Trophoblast cell (in vitro differentiated cells and primary cell): ENCODE results near the gene PSMG3.

Experiments
- DNase-seq, 2 donors: peaks; one replicate each; pipeline ENCODE4 v3.0.0-alpha.2; 2016
- H2AFZ ChIP-seq: 2 replicates; pipeline ENCODE4 v1.6.1; 2013; ENCODE audit warnings: low read length, moderate library complexity, mild to moderate bottlenecking; ENCODE audit not compliant: insufficient read depth, poor library complexity
- H2AK5ac ChIP-seq: 2 replicates; pipeline ENCODE4 v1.6.1; 2013; ENCODE audit warnings: mild to moderate bottlenecking, low read length
- H2BK120ac ChIP-seq: 2 replicates; pipeline ENCODE4 v1.6.1; 2013; ENCODE audit warnings: low read length, mild to moderate bottlenecking, moderate library complexity; ENCODE audit not compliant: insufficient read depth, poor library complexity
- H2BK12ac ChIP-seq: 2 replicates; pipeline ENCODE4 v1.6.1; 2013; ENCODE audit warnings: mild to moderate bottlenecking, low read length, moderate library complexity
- H2BK5ac ChIP-seq: 2 replicates; pipeline ENCODE4 v1.6.1; 2013; ENCODE audit warnings: low read length, low read depth, moderate library complexity, mild to moderate bottlenecking; ENCODE audit not compliant: poor library complexity
- H3K14ac ChIP-seq: 2 replicates; pipeline ENCODE4 v1.6.1; 2013; ENCODE audit warnings: mild to moderate bottlenecking, low read length
- H3K18ac ChIP-seq: 2 replicates; pipeline ENCODE4 v1.6.1; 2013; ENCODE audit warnings: mild to moderate bottlenecking, low read length
- H3K23ac ChIP-seq: 2 replicates; pipeline ENCODE4 v1.6.1; 2013; ENCODE audit warnings: low read length
- H3K27ac ChIP-seq: 2 replicates; pipeline ENCODE4 v1.5.1; 2013; ENCODE audit warnings: low read depth, mild to moderate bottlenecking, inconsistent platforms, low read length, moderate library complexity
- H3K27me3 ChIP-seq: 2 replicates; pipeline ENCODE4 v1.6.1; 2013; ENCODE audit warnings: inconsistent platforms, mild to moderate bottlenecking, low read length, moderate library complexity; ENCODE audit not compliant: insufficient read depth
- H3K36me3 ChIP-seq, 2 experiments: 1 replicate in 1 of 2; 2 replicates in 1 of 2; pipeline ENCODE4 v1.6.1; 2013; ENCODE audit warnings: low read length in 2 of 2, mild to moderate bottlenecking in 2 of 2, moderate library complexity in 1 of 2; ENCODE audit not compliant: insufficient read depth in 2 of 2, control insufficient read depth in 1 of 2
- H3K4ac ChIP-seq: 2 replicates; pipeline ENCODE4 v1.6.1; 2013; ENCODE audit warnings: low read depth, mild to moderate bottlenecking, low read length, moderate library complexity
- H3K4me1 ChIP-seq, 2 experiments: 1 replicate in 1 of 2; 2 replicates in 1 of 2; pipeline ENCODE4 v1.6.1; 2013; ENCODE audit warnings: low read length in 2 of 2, mild to moderate bottlenecking in 2 of 2, moderate library complexity in 1 of 2; ENCODE audit not compliant: insufficient read depth in 2 of 2, control insufficient read depth in 1 of 2
- H3K4me2 ChIP-seq: 2 replicates; pipeline ENCODE4 v1.6.1; 2013; ENCODE audit warnings: inconsistent platforms, mild to moderate bottlenecking, low read length, moderate library complexity
- H3K4me3 ChIP-seq: 2 replicates; pipeline ENCODE4 v1.5.1; 2013; ENCODE audit warnings: mild to moderate bottlenecking, low read depth, low read length, inconsistent platforms
- H3K79me1 ChIP-seq: one replicate; pipeline ENCODE4 v1.6.1; 2013; ENCODE audit warnings: low read length
- H3K79me2 ChIP-seq: 2 replicates; pipeline ENCODE4 v1.6.1; 2013; ENCODE audit warnings: low read length, mild to moderate bottlenecking; ENCODE audit not compliant: control insufficient read depth, insufficient read depth, poor library complexity
- H3K9ac ChIP-seq: 2 replicates; pipeline ENCODE4 v1.6.1; 2013; ENCODE audit warnings: mild to moderate bottlenecking, low read length
- H3K9me3 ChIP-seq: 2 replicates; pipeline ENCODE4 v1.6.1; 2013; ENCODE audit warnings: low read depth, mild to moderate bottlenecking, control low read depth, inconsistent platforms, low read length; ENCODE audit not compliant: insufficient read depth
- H4K12ac ChIP-seq: 2 replicates; pipeline ENCODE4 v1.6.1; 2013; ENCODE audit warnings: low read depth, mild to moderate bottlenecking, low read length, moderate library complexity
- H4K8ac ChIP-seq: 2 replicates; pipeline ENCODE4 v1.6.1; 2013; ENCODE audit warnings: low read depth, mild to moderate bottlenecking, low read length, moderate library complexity
- H4K91ac ChIP-seq: one replicate; pipeline ENCODE4 v1.6.1; 2013; ENCODE audit warnings: low read depth, mild to moderate bottlenecking, low read length, moderate library complexity
- WGBS: extraction: QIAGEN DNeasy Blood & Tissue Kit; methylation state at CpG from one replicate; pipeline ENCODE4 v1.1.7; 2013; ENCODE audit warnings: missing lambda C conversion rate; ENCODE audit not compliant: insufficient read length, insufficient coverage; ENCODE audit errors: extremely low coverage; 5-methylcytosine and 5-hydroxymethylcytosine counted together

Gene PSMG3

DNA sequence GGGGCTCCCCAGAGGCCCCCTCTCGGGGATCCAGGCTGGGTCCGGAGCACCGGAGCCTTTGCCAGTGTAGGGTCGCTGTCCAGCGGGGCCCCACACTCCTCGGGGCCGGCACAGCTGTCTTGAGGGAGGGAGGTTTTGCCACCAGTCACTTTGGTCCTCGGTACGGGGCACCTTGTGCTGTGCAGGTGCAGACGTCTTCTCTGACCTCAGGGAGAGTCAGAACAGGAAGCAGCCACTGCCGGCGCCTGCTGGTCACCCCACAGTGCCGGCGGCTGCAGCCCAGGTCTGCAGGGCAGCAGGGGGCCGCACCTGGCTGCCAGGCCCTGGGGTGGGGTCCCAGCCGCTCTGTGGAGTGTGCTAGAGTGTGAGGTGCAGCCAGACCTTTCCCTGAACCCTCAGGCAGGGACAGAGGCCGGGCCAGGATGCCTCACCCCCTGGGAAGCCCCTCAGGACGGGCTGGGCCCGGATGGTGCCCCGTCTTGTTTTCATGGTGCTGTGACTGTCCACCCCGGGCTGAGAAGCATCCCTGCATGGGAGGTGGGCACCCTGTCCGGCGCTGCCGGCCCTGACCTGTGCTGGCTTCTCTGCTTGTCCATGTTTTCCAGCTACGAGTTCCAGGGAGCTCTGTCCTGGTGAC is 31.2 kb downstream of the PSMG3 start:
- peak overlapping the region; percentile 38 for H3K4ac ChIP-seq
- no peak overlapping the region for H3K4me2 ChIP-seq
- no peak overlapping the region for H2BK5ac ChIP-seq
- no peak overlapping the region for H3K14ac ChIP-seq
- DNase-seq, result peak in 1 of 2 donors; percentile 47
- no peak overlapping the region for H4K12ac ChIP-seq
- H4K91ac ChIP-seq, result peak overlapping the region; percentile 88
- peaks cover 39 to 40% of the 10 kb centered on the region in 2 experiments for H3K36me3 ChIP-seq
- H3K4me1 ChIP-seq, result peaks cover 35 to 40% of the 10 kb centered on the region in 2 experiments
- no peak overlapping the region for H4K8ac ChIP-seq
- H2BK120ac ChIP-seq, result peak overlapping the region; percentile 9
- H3K18ac ChIP-seq, result peak overlapping the region; percentile 87
- H2AK5ac ChIP-seq, result peak overlapping the region; percentile 45
- H3K9ac ChIP-seq, result no peak overlapping the region
- H3K9me3 ChIP-seq, result no peaks in the 10 kb centered on the region
- no peaks in the 10 kb centered on the region for H3K27me3 ChIP-seq
- no peak overlapping the region for H2AFZ ChIP-seq
- peaks cover 21% of the 10 kb centered on the region for H3K79me2 ChIP-seq
- H3K4me3 ChIP-seq, result no peak overlapping the region
- H3K27ac ChIP-seq, result peak overlapping the region; percentile 7
- no CpG with 5 or more reads among the region's 25 CpGs for WGBS
- H3K23ac ChIP-seq, result no peak overlapping the region
- peak overlapping the region; percentile 19 for H2BK12ac ChIP-seq
- peaks cover 27% of the 10 kb centered on the region for H3K79me1 ChIP-seq

DNA sequence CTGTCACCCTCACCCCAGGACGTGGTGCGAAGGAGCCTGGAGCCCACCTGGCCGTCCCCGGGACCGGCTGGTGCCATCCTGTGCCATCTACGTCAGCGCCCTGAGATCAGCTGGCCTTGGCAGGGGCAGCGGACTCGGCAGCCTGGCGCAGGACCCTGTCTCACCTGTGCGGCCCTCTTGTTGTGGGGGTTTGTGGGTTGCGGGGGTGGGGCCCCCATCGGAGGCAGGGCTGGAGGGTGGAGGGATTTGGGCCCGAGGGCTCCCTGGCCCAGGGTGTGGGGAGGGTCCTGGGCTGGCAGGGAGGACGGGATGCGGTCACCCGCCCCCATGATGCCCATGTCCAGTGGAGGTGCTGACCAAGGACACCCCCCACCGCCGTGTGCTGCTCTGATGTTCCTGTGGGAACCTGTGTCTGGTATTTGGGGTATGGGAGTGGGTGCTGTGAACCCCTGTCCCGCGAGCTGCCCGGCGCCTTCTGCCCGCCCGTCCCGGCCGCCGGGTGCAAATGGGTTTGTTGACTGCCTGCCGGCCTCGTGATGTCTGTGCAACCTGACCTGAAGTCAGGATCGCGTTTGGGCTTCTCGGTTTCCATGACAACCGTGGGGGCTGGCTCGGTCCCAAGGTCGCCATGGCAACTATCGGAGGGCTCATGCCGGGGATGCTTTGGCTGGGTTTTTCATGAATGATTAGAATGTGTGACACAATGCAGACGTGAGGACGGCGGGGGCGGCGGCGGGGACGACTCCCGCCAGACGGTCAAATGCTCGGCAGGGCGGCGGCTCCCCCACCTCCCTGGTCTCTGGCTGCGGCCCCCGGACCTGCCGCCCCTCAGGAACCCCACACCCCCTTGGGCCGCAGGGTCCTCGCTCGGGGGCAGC is 32.1 kb downstream of the PSMG3 start:
- no CpG with 5 or more reads among the region's 56 CpGs for WGBS
- H3K23ac ChIP-seq, result no peak overlapping the region
- peak overlapping the region; percentile 74 for H2BK5ac ChIP-seq
- H3K14ac ChIP-seq, result peak overlapping the region; percentile 86
- peak overlapping the region; percentile 88 for H4K91ac ChIP-seq
- H2BK12ac ChIP-seq, result peak overlapping the region; percentile 44
- H4K8ac ChIP-seq, result peak overlapping the region; percentile 77
- peak overlapping the region; percentile 12 for H4K12ac ChIP-seq
- H2AK5ac ChIP-seq, result peak overlapping the region; percentile 96
- H3K36me3 ChIP-seq, result peaks cover 38% of the 10 kb centered on the region in 2 experiments
- H3K27ac ChIP-seq, result peak overlapping the region; percentile 81
- peaks cover 23% of the 10 kb centered on the region for H3K79me2 ChIP-seq
- peak overlapping the region; percentile 29 for H3K4me3 ChIP-seq
- H2AFZ ChIP-seq, result peak overlapping the region; percentile 35
- H3K27me3 ChIP-seq, result no peaks in the 10 kb centered on the region
- H3K4me1 ChIP-seq, result peaks cover 44 to 48% of the 10 kb centered on the region in 2 experiments
- H3K9me3 ChIP-seq, result no peaks in the 10 kb centered on the region
- peak overlapping the region; percentile 65 for H2BK120ac ChIP-seq
- H3K79me1 ChIP-seq, result peaks cover 34% of the 10 kb centered on the region
- H3K18ac ChIP-seq, result peak overlapping the region; percentile 87
- peak; percentile 99 to 100 for DNase-seq
- no peak overlapping the region for H3K9ac ChIP-seq
- H3K4ac ChIP-seq, result peak overlapping the region; percentile 83
- H3K4me2 ChIP-seq, result peak overlapping the region; percentile 53

DNA sequence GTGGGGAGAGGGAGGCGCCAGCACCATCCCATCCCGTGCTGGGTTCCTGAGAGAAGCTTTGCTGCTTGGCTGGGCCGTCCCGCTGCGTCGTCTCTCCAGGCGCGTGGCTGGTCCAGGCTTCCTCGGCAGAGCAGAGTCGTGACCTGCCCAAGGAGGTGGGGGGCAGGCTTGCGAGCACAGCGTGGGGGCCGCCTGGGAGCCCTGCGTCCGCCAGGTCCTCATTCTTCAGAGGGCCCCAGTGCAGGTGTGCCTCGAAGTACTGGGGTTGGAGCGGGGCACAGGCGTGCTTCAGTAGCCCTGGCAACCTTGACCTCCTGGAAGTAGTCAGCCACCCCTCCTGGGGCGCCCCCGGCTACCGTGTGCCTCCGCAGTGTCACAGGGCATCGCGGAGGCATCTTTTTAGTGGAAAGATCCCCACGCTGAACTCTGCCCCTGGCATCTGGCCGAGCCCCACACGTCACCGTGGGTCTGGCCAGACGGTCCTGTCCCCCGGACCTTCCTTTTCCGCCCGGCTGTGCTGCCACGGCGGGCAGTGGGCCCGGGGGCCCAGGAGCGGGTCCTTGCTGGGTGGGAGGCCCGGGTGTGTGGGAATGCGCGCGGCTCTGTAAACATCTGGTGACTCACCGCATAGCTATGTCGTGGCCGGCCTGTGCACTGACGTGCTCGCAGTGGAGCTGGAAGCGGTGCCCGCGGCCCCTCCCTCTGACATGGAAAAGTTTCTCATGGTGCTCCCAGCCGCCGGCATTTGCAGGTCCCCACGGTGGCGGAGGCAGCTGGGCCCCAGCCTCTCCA is 32.9 kb downstream of the PSMG3 start:
- peaks cover 23% of the 10 kb centered on the region for H3K79me2 ChIP-seq
- H3K79me1 ChIP-seq, result peaks cover 37% of the 10 kb centered on the region
- H4K91ac ChIP-seq, result peak overlapping the region; percentile 88
- H2AFZ ChIP-seq, result peak overlapping the region; percentile 35
- H3K9me3 ChIP-seq, result no peaks in the 10 kb centered on the region
- H3K18ac ChIP-seq, result peak overlapping the region; percentile 87
- H3K4me1 ChIP-seq, result peaks cover 52 to 54% of the 10 kb centered on the region in 2 experiments
- H3K23ac ChIP-seq, result no peak overlapping the region
- peak overlapping the region; percentile 88 for H3K27ac ChIP-seq
- H3K9ac ChIP-seq, result no peak overlapping the region
- H2BK120ac ChIP-seq, result peak overlapping the region; percentile 73
- peak; percentile 99 for DNase-seq
- peak overlapping the region; percentile 53 for H3K4me2 ChIP-seq
- peak overlapping the region; percentile 96 for H2AK5ac ChIP-seq
- peaks cover 32 to 33% of the 10 kb centered on the region in 2 experiments for H3K36me3 ChIP-seq
- peak overlapping the region; percentile 74 for H2BK5ac ChIP-seq
- no CpG with 5 or more reads among the region's 52 CpGs for WGBS
- peak overlapping the region; percentile 61 for H2BK12ac ChIP-seq
- peak overlapping the region; percentile 86 for H3K14ac ChIP-seq
- H3K4ac ChIP-seq, result peak overlapping the region; percentile 83
- no peaks in the 10 kb centered on the region for H3K27me3 ChIP-seq
- H3K4me3 ChIP-seq, result no peak overlapping the region
- peak overlapping the region; percentile 23 for H4K12ac ChIP-seq
- H4K8ac ChIP-seq, result peak overlapping the region; percentile 77

DNA sequence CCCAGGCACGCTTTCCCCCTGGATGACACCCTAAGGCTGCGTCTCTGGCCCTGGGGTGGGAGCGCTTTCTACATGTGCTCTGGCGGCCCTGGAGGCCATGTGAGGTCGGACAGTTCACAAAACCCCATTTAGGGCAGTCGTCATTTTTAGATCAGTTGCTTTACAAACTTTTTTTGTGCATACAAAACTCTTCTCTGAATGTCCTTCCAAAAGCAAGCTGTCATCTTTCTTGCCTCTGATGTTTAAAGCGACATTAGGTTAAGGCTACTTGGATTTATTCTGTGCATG is 33.4 kb downstream of the PSMG3 start:
- H3K27me3 ChIP-seq, result no peaks in the 10 kb centered on the region
- peak overlapping the region; percentile 48 for H3K18ac ChIP-seq
- peak overlapping the region; percentile 58 for H4K8ac ChIP-seq
- peak overlapping the region; percentile 61 for H2BK12ac ChIP-seq
- no peak overlapping the region for H4K12ac ChIP-seq
- peak overlapping the region; percentile 88 for H3K27ac ChIP-seq
- peak overlapping the region; percentile 28 for H2AK5ac ChIP-seq
- peaks cover 26 to 28% of the 10 kb centered on the region in 2 experiments for H3K36me3 ChIP-seq
- H3K79me2 ChIP-seq, result peaks cover 26% of the 10 kb centered on the region
- peak overlapping the region; percentile 53 for H2BK5ac ChIP-seq
- no peak overlapping the region for H3K9ac ChIP-seq
- H3K14ac ChIP-seq, result peak overlapping the region; percentile 51
- H3K9me3 ChIP-seq, result no peaks in the 10 kb centered on the region
- peak overlapping the region; percentile 35 for H3K4ac ChIP-seq
- DNase-seq, result no peak
- H4K91ac ChIP-seq, result peak overlapping the region; percentile 73
- H3K79me1 ChIP-seq, result peaks cover 39% of the 10 kb centered on the region
- no peak overlapping the region for H3K4me3 ChIP-seq
- no peak overlapping the region for H3K23ac ChIP-seq
- WGBS, result no CpG with 5 or more reads among the region's 7 CpGs
- peak overlapping the region; percentile 53 for H3K4me2 ChIP-seq
- peak overlapping the region; percentile 73 for H2BK120ac ChIP-seq
- no peak overlapping the region for H2AFZ ChIP-seq
- H3K4me1 ChIP-seq, result peaks cover 57 to 58% of the 10 kb centered on the region in 2 experiments
